ENCODE results near the gene ANXA3.
A peak's percentile ranks its signal among the peaks of the same experiment; 100 is the strongest.

ANXA3 gene

DNA sequence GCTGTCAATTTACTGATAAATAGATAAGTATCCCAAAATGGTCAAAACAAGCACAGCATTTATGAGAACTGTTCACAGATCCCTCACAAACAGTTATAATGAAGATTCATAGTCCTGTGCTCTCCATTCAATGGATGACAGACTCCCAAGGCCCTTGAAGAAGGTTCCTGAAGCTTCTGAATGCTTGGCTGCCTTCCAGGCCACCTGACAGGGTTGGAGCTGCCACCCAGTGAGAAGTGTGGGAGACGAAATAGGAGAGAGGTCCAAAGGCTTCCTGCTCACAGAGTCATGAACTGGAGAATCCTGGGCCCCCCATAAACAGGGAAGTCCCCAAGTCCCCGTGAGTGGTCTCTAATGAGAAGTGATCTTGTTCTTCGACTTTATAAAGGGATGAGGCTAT, 26.0 kb upstream of the ANXA3 start:
- Histone ChIP-seq H3K9ac (ENCODE audit: low read length) (no peak overlapping the region), H3K27me3 (ENCODE audit: control insufficient read depth, insufficient read depth, low read length) (no peaks in the 10 kb centered on the region), H3K36me3 (ENCODE audit: control insufficient read depth, insufficient read depth, low read length) (peaks cover 2% of the 10 kb centered on the region), H3K4me3 (ENCODE audit: low read length) (no peak overlapping the region), H3K4me1 (ENCODE audit: control insufficient read depth, insufficient read depth, low read length) (no peaks in the 10 kb centered on the region), H3K27ac (ENCODE audit: low read depth, low read length) (no peak overlapping the region)

DNA sequence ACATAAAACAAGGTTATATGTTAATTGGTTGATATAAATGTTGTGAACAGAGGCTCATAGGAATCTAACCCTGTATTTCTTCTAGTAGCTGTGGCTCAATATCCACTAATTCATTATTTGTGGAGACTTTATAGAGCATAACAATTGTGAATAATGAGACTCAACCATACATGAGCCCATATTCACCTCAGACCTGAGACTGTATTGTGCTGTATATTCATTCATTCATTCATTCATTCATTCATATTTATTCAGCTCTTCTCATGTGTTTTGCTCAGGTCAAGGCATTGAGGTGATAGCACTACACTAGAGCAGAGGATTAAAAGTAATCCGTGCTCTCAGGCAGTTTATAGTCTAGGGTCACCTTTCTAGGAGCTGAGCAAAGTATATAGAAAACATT, 24.5 kb upstream of the ANXA3 start:
- no peak overlapping the region for H3K27ac ChIP-seq (ENCODE audit: low read depth, low read length)
- H3K27me3 ChIP-seq (ENCODE audit: control insufficient read depth, insufficient read depth, low read length), result no peaks in the 10 kb centered on the region
- no peaks in the 10 kb centered on the region for H3K4me1 ChIP-seq (ENCODE audit: control insufficient read depth, insufficient read depth, low read length)
- H3K36me3 ChIP-seq (ENCODE audit: control insufficient read depth, insufficient read depth, low read length), result peaks cover 2% of the 10 kb centered on the region
- H3K9ac ChIP-seq (ENCODE audit: low read length), result no peak overlapping the region
- no peak overlapping the region for H3K4me3 ChIP-seq (ENCODE audit: low read length)

DNA sequence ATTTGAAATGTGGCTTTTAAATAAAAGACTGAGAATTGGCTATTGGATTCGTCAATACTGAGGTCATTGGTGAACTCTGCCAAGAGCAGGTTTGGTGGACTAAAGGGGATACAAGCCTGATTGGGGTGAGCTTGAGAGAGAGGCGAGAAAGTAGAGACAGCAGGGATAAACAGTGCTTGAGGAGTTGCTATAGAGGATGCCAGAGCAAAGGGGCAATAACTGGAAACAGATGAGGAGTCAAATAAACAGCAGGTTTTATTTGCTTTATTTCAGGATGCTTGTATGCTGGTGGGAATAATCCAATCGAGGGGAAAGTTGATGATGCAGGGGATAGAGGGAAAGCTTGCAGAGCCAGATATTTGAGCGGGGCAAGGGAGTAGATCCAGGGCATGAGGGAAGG, 24.0 kb upstream of the ANXA3 start:
- Histone ChIP-seq H3K27ac (ENCODE audit: low read depth, low read length) (no peak overlapping the region), H3K9ac (ENCODE audit: low read length) (no peak overlapping the region), H3K4me1 (ENCODE audit: control insufficient read depth, insufficient read depth, low read length) (no peaks in the 10 kb centered on the region), H3K4me3 (ENCODE audit: low read length) (no peak overlapping the region), H3K27me3 (ENCODE audit: control insufficient read depth, insufficient read depth, low read length) (no peaks in the 10 kb centered on the region), H3K36me3 (ENCODE audit: control insufficient read depth, insufficient read depth, low read length) (peaks cover 2% of the 10 kb centered on the region)

DNA sequence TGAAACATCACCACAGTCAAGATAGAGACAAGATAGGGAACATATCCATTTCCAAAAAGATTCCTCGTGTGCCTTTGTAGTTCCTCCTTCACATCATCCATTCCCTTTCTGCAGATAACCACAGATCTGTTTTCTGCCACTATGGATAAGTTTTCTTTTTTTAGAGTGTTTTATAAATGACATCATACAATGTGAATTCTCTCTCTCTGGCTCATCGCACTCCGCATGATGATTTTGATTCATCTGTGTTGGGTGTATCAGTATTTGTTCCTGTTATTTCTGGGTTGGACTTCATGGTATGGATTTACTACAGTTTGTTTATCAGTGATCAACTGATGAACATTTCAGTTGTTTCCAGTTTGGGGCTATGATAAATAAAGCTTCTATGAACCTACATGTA, 23.2 kb upstream of the ANXA3 start:
- Histone ChIP-seq H3K9ac (ENCODE audit: low read length) (no peak overlapping the region), H3K4me1 (ENCODE audit: control insufficient read depth, insufficient read depth, low read length) (no peaks in the 10 kb centered on the region), H3K4me3 (ENCODE audit: low read length) (no peak overlapping the region), H3K27ac (ENCODE audit: low read depth, low read length) (no peak overlapping the region), H3K36me3 (ENCODE audit: control insufficient read depth, insufficient read depth, low read length) (peaks cover 2% of the 10 kb centered on the region), H3K27me3 (ENCODE audit: control insufficient read depth, insufficient read depth, low read length) (no peaks in the 10 kb centered on the region)

DNA sequence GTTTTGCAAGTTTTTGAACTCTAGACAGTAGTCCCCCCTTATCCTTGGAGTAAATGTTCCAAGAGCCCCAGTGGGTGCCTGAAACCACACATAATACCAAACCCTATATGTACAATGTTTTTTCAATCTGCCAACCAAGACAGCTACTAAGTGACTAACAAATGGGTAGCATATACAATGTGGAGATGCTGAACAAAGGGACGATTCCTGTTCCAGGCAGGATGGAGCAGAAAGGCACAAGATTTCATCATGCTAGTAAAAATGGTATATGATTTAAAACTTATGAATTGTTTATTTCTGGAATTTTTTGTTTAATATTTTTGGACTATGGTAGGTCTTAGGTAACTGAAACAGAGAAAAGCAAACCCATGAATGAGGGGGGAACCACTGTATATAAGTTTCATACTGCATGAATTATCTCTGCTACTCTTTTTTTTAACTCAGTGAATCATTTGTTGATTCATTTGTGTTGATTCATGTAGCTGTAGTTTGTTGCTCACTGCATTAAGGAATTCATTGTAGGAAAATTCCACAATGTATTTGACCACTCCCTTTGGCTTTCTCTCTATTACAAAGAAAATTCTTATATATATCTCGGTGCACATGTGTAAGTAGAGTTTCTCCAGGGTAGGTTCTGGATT, 21.9 kb upstream of the ANXA3 start:
- Histone ChIP-seq H3K27ac (ENCODE audit: low read depth, low read length) (no peak overlapping the region), H3K4me3 (ENCODE audit: low read length) (no peak overlapping the region), H3K4me1 (ENCODE audit: control insufficient read depth, insufficient read depth, low read length) (no peaks in the 10 kb centered on the region), H3K27me3 (ENCODE audit: control insufficient read depth, insufficient read depth, low read length) (no peaks in the 10 kb centered on the region), H3K36me3 (ENCODE audit: control insufficient read depth, insufficient read depth, low read length) (peaks cover 2% of the 10 kb centered on the region), H3K9ac (ENCODE audit: low read length) (no peak overlapping the region)

DNA sequence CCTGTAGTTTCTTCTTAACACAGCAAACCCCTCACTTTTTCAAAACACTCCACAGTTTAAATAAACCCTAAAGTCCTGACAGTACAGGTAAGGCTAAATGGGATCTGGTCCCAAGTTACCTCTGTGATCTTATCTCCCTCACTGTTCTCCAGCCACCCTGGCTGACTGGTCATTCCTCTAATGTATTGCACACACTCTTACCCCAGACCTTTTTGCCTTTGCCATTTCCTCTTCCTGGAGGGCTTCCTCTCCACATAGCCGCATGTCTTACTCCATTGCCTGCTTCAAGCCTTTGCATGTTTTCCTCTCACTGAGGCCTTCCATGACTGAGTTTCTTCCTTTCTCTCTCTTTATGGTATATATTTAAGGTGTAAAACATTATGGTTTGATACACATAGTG, 19.5 kb upstream of the ANXA3 start:
- Histone ChIP-seq H3K27me3 (ENCODE audit: control insufficient read depth, insufficient read depth, low read length) (no peaks in the 10 kb centered on the region), H3K9ac (ENCODE audit: low read length) (no peak overlapping the region), H3K4me3 (ENCODE audit: low read length) (no peak overlapping the region), H3K4me1 (ENCODE audit: control insufficient read depth, insufficient read depth, low read length) (no peaks in the 10 kb centered on the region), H3K36me3 (ENCODE audit: control insufficient read depth, insufficient read depth, low read length) (no peaks in the 10 kb centered on the region), H3K27ac (ENCODE audit: low read depth, low read length) (no peak overlapping the region)

DNA sequence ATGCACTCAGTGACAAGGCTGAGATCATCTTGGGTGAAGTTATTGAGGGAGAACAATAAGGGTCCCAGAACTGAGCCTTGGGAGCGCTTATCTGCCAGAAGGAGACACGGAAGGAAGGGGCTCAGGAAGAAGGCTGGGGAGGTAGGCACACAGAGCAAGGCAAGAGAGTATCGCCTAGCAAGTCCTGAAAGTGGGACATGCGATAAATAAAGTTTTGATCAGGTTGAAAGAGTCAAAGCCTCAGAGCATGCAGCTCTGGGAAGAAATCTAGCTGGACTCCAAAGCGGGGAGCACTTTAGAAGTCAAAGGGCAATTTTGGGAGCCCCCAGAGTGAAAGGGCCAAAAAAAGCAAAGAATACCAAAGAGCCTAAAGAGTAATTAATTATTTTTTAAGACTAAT, 17.7 kb upstream of the ANXA3 start:
- no peaks in the 10 kb centered on the region for H3K36me3 ChIP-seq (ENCODE audit: control insufficient read depth, insufficient read depth, low read length)
- no peak overlapping the region for H3K9ac ChIP-seq (ENCODE audit: low read length)
- no peaks in the 10 kb centered on the region for H3K4me1 ChIP-seq (ENCODE audit: control insufficient read depth, insufficient read depth, low read length)
- no peak overlapping the region for H3K27ac ChIP-seq (ENCODE audit: low read depth, low read length)
- H3K27me3 ChIP-seq (ENCODE audit: control insufficient read depth, insufficient read depth, low read length), result no peaks in the 10 kb centered on the region
- H3K4me3 ChIP-seq (ENCODE audit: low read length), result no peak overlapping the region

DNA sequence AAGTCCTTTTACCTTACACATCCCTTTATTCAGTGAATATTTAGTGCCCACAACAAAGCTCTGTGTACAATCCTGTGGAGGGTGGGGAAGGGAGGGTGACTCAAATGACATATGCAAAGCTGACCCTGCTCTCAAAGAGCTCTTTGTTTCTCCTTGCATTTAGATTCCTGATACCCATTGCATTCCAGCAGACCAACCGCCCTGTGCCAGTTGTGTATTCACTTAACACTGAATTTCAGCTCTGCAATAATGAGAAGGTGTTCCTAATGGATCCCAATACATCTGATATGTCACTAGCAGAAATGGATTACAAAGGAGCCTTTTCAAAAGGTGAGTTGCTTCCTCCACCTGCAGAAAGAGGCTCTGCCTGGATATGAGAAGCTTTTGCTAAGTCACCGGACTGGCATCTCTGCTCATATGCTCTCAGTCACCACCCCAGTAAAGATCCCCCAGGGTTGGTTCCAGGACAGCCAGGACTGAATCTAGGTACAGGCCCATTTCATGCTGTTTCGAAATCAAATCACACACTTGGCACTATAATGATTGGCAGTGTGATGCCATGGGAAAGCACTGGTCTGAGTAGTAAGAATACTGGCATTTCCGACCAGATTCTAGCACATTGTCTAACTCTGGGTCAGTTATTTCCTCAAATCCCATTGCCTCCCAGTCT, 17.1 kb upstream of the ANXA3 start:
- Histone ChIP-seq H3K4me3 (ENCODE audit: low read length) (no peak overlapping the region), H3K27ac (ENCODE audit: low read depth, low read length) (no peak overlapping the region), H3K9ac (ENCODE audit: low read length) (no peak overlapping the region), H3K4me1 (ENCODE audit: control insufficient read depth, insufficient read depth, low read length) (no peaks in the 10 kb centered on the region), H3K36me3 (ENCODE audit: control insufficient read depth, insufficient read depth, low read length) (no peaks in the 10 kb centered on the region), H3K27me3 (ENCODE audit: control insufficient read depth, insufficient read depth, low read length) (no peaks in the 10 kb centered on the region)

DNA sequence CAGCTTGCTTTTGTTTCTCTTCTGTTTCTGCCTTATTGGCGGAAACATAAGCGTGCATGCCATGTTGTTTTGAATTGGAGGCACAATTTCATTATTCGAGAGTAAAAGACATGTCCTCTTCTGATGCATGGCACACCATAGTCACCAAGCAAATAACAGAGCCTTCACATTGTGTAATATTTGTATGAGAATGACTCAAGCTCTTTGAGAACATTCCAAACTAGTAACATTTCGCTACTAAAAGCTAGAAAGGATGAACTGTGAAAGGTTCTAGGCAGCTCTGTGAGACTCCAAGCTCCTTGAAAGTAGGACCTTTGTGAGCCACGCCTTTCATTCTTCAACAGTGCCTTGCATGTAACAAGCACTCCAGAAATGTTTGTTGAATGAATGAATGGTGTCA, 9.2 kb upstream of the ANXA3 start:
- Histone ChIP-seq H3K4me1 (ENCODE audit: control insufficient read depth, insufficient read depth, low read length) (peaks cover 6% of the 10 kb centered on the region), H3K27me3 (ENCODE audit: control insufficient read depth, insufficient read depth, low read length) (no peaks in the 10 kb centered on the region), H3K27ac (ENCODE audit: low read depth, low read length) (no peak overlapping the region), H3K36me3 (ENCODE audit: control insufficient read depth, insufficient read depth, low read length) (no peaks in the 10 kb centered on the region), H3K9ac (ENCODE audit: low read length) (no peak overlapping the region), H3K4me3 (ENCODE audit: low read length) (no peak overlapping the region)

DNA sequence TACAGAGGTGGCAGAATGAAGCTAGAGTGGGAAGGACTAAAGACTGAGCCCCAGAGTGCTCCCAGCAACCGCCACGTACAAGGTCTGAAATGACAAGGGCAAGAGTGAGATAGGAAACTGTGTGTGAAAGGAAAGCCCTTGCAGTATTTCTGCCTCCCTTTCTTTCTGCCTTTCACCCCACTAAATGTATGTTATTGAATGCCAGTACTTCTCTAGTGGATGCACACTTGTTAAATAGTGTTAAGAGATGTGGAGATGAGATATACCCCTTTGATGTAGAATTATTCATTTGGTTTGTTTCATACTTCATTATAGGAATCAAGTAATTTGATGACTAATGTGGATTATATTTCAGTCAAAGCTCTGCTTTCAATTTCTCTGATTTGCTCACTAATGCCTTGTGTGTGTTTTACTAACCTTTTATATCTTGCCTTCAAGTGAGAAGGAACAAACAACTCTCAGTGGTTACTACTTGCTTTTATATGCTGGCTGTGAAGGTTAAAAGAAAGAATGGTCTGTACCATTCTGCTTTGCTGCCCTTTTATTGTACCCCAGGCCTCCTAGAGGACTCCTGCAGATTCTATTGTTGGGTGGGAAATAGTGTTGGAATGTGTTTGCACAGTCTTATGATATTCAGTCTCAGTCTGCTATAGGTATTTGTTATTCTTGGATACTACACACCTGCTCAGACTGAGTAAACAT, 8.0 kb upstream of the ANXA3 start:
- H3K9ac ChIP-seq (ENCODE audit: low read length), result no peak overlapping the region
- no peaks in the 10 kb centered on the region for H3K36me3 ChIP-seq (ENCODE audit: control insufficient read depth, insufficient read depth, low read length)
- H3K27ac ChIP-seq (ENCODE audit: low read depth, low read length), result no peak overlapping the region
- H3K4me1 ChIP-seq (ENCODE audit: control insufficient read depth, insufficient read depth, low read length), result peaks cover 6% of the 10 kb centered on the region
- H3K27me3 ChIP-seq (ENCODE audit: control insufficient read depth, insufficient read depth, low read length), result no peaks in the 10 kb centered on the region
- H3K4me3 ChIP-seq (ENCODE audit: low read length), result no peak overlapping the region

DNA sequence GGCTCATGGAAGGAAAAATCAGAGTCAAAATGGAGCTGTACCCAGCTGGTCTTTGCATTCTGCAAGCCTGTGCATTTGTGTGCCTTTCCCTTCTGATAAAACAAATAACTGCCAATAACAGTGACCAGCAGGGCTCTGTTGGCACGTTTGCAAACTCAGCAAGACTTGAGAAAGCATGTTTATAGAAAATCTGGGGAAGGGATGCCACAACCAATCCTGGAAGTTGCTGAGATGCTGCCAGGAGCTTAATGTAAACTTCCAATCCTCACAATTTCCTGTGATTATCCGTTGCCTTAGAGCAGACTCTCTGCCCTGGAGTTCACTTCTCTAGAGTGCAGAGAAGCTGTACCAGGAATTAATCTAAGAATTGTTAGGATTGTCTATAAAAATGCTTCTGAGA, 6.9 kb upstream of the ANXA3 start:
- peaks cover 6% of the 10 kb centered on the region for H3K4me1 ChIP-seq (ENCODE audit: control insufficient read depth, insufficient read depth, low read length)
- no peak overlapping the region for H3K9ac ChIP-seq (ENCODE audit: low read length)
- no peak overlapping the region for H3K4me3 ChIP-seq (ENCODE audit: low read length)
- no peak overlapping the region for H3K27ac ChIP-seq (ENCODE audit: low read depth, low read length)
- no peaks in the 10 kb centered on the region for H3K36me3 ChIP-seq (ENCODE audit: control insufficient read depth, insufficient read depth, low read length)
- no peaks in the 10 kb centered on the region for H3K27me3 ChIP-seq (ENCODE audit: control insufficient read depth, insufficient read depth, low read length)

DNA sequence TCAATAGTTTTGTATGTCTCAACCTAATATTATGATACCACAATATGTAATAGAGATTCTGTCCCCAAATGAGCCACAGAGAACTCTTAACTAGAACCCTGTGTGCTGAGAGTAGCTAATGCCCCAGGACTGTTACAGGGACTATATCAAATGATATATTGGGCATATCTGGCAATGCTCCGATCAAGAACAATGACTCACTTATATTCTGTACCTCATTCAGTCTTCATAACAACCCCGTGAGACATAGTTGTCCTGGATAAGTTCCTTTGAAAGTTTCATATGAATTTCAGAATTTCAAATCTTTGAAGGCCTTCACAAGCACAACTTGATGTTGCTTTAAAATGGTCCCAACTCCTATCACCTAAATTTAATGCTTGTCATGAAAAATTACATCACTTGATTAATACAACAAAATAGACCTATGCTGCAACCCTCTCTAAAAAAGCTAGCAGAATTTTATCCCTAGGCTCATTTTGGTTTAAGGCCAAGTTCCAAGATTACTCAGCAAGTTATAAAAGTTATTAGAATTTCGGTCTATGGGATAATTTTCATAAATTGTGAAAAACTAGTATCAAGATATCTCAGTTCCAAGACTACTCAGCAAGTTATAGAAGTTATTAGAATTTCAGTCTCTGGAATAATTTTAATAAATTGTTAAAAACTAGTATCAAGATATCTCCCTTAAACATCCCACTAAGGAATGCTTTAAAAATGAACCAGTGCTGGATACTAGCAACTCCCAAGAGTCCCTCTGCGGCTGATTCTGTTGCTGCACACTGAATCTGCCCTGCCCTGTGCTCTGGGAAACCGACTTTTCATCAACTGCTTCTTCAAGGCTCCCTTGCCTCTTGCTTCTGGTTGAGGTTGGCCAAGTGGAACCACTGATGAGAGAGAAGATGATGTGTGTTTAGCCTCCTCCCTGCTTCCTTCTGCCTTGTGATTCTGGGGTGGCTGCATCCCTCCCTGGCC, 6.0 kb upstream of the ANXA3 start:
- H3K27ac ChIP-seq (ENCODE audit: low read depth, low read length), result peak overlapping the region; percentile 37
- peaks cover 6% of the 10 kb centered on the region for H3K4me1 ChIP-seq (ENCODE audit: control insufficient read depth, insufficient read depth, low read length)
- no peaks in the 10 kb centered on the region for H3K36me3 ChIP-seq (ENCODE audit: control insufficient read depth, insufficient read depth, low read length)
- H3K9ac ChIP-seq (ENCODE audit: low read length), result no peak overlapping the region
- no peak overlapping the region for H3K4me3 ChIP-seq (ENCODE audit: low read length)
- no peaks in the 10 kb centered on the region for H3K27me3 ChIP-seq (ENCODE audit: control insufficient read depth, insufficient read depth, low read length)
